NCI-H748 (cell line): Measurements from ENCODE around the gene GCNT2.
"Not testable (repeated sequence)": the region's sequence is repeated elsewhere in the genome, so short reads cannot be mapped to it uniquely, and the experiment has no call there.

Source experiments
- DNase-seq: peaks from one replicate; lab custom pipeline; 2025; ENCODE audit not compliant: unreplicated experiment; lab: John Stamatoyannopoulos, UW

GCNT2 gene

DNA sequence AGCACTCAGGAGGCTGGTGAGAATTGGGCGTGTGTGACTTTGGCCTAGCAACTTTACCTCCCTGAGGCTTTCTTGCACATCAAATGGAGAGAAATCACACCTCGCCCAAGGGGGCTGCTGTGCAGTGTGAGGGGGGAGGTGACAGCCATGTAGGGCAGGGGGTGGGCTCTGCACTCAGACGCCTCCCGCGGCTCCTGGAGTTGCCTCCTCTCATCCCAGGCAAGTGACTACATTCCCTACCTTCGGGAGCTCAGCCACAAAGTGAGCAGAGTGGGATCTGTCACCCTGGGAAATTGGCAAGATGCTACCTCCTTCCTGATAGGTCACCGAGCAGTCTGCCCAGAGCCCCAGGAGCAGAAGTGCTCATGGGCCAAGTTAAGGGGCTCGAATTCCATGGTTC, 56.0 kb downstream of the GCNT2 start:
- DNase-seq, result no peak

- DNase-seq, result no peak
Measured at GRCh38 chr6:10578723-10579122, 57.6 kb downstream of the GCNT2 start.

DNA sequence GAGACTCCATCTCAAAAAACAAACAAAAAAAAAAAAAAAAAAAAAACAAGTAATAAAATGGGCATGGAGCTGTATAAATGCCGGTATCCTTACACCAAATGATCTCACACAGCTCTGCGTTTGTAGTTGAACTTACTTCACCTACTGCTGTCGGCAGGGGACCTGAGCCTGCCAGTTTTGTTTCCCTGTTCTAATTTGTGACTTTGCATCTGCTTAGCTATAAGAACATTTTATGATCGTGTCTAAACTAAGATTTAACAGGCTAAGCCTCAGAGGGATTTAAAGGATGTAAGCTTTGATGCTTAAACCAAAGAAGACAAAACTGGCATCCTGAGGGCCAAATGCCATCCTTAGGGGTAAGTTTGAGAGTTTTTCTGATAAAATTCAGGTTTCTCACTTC, 58.7 kb downstream of the GCNT2 start:
- no peak for DNase-seq

GRCh38 chr6:10580570-10580969, 59.4 kb downstream of the GCNT2 start:
- DNase-seq, result peak; percentile 77

DNA sequence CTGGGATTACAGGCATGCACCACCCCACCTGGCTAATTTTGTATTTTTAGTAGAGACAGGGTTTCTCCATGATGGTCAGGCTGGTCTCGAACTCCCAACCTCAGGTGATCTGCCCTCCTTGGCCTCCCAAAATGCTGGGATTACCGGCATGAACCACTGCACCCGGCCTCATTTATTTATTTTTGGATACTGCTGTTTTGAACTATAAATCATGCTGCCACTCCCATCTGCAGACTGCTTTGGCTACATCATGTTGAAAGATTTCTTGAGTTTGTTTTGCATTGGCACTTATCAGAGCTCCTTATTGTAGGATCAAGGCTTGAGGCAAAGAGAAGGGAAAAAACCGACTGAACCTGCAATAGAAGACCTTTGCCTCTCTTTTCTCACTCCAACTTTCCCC, 60.3 kb downstream of the GCNT2 start:
- not testable (repeated sequence) for DNase-seq

- DNase-seq, result peak; percentile 100
Measured at GRCh38 chr6:10582774-10583508, 61.8 kb downstream of the GCNT2 start.

DNA sequence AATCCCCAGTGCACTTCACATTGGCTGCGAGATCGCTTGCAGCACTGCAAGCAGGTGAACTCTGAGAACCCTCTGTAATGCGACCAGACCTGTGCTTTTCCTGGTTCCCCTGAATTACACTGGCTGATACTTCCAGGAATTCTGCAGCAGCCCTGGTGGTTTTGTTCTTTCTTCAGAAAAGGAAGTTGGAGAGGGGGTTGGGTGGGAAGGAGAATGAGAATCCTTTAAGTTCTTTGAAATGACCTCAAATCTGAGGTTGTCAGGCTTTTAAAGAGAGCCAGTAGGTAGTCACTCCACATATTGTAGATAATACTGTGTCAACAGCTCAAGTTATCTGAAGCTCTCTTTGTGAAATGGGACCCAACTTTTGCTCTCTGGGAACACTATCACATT, 62.4 kb downstream of the GCNT2 start:
- no peak for DNase-seq

- DNase-seq, result no peak
Measured at GRCh38 chr6:10584607-10585006, 63.5 kb downstream of the GCNT2 start.

GRCh38 chr6:10585209-10585845, 64.2 kb downstream of the GCNT2 start:
- no peak for DNase-seq

GRCh38 chr6:10586302-10586701, 65.2 kb downstream of the GCNT2 start:
- no peak for DNase-seq

DNA sequence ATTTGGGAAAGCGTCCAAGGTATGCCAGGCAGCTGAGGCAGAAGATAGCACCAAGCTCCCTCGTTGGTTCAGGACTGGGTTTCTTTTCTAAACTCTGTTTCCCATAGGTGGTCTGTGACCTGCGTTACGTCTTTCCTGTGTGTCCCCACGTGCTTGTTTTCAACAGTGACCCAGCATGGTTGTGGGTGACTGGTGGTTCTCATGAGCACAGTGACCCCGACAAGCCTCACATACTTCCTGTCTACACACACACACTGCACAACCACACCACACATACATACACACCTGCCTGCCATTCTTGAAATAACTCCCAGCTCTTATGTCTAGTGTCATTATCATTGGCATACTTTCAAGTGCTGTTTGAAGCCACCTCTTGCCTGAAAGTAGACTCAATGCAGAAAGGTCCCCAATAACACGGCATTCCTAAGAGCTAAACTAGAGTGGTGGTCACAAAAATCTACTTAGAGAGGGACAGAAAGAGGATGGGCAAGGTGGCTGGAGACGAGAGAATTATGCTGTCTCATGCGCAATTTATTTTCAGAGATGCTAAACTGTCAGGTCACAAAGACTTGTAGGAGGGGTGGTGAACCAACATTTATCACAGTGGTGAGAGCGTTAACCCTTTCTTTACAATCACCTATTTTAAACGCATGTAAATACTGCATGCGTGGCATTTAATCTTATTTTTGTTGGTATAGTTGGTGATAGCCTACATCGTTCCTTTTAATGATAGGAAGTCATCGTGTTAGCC, 66.7 kb downstream of the GCNT2 start:
- no peak for DNase-seq

DNA sequence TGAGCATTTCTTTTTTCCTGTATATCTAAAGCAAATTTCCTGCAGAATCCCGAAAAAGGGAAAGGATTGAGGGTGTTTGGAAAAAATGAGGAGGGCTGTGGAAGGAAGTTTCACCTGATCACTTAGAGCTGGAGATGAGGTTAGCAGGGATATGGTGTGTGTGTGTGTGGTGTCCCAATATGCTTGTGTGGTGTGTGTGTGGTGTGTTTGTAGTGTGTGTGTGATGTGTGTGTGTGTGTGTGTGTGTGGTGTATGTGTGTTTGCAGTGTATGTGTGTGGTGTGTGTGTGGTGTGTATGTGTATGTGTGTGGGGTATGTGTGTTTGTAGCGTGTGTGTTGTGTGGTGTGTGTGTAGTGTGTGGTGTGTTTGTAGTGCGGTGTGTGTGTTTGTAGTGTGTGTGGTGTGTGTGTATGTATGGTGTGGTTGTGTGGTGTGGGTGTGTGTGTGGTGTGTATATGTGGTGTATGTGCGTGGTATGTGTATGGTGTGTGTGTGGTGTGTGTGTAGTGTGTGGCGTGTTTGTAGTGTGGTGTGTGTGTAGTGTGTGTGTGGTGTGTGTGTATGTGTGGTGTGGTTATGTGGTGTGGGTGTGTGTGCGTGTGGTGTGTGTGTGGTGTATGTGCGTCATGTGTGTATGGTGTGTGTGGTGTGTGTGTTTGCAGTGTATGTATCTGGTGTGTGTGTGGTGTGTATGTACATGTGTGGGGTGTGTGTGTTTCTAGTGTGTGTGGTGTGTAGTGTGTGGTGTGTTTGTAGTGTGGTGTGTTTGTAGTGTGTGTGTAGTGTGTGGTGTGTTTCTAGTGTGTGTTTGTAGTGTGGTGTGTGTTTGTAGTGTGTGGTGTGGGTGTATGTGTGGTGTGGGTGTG, 67.6 kb downstream of the GCNT2 start:
- no peak for DNase-seq

- no peak for DNase-seq
Measured at GRCh38 chr6:10589429-10589727, 68.2 kb downstream of the GCNT2 start.

DNA sequence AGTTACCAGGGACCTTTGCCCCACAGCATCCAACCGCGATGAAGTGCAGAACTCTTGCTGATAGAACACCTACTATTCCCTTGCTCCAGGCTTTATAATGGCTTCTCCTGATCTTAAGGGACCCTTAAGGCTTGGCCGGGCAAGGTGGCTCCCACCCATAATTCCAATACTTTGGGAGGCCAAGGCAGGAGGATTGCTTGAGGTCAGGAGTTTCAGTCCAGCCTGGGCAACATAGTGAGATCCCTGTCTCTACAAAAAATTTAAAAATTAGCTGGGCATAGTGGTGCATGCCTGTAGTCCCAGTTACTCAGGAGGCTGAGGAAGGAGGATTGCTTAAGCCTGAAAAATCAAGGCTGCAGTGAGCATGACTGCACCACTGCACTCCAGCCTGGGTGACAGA, 68.8 kb downstream of the GCNT2 start:
- DNase-seq, result no peak

DNA sequence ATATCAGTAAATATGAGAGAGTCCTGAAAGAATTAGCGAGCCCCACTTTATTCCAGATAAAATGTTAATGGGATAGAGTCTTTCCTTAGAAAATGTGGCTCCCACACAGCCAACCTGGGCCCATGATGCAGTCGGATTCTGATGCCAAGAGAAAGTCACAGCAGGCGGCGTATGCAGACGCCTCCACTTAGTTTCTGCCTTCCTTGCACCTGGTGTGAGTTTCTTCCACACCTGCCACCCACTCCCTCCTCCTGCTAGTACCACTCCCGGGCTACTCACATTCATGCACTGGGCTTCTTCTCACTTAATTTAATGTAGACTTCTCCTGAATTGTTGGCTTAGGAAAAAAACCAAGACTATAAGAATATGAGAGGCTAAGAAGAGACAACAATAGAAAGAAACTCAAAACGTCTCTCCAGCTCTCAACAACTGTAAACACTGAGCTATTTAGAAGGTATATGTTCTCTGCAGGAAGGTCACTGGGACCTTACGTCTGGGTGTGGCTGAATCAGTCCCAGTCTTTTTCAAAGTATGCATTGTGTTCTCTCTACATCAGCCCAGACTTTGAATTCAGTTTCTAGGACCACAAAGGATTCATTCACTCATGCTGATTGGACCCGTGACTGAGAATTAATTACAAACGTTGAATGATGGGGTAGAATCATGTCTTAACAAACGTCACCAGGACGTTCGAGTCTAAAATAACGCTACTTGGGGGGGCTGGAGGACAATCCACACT, 70.4 kb downstream of the GCNT2 start:
- DNase-seq, result peak; percentile 94

DNA sequence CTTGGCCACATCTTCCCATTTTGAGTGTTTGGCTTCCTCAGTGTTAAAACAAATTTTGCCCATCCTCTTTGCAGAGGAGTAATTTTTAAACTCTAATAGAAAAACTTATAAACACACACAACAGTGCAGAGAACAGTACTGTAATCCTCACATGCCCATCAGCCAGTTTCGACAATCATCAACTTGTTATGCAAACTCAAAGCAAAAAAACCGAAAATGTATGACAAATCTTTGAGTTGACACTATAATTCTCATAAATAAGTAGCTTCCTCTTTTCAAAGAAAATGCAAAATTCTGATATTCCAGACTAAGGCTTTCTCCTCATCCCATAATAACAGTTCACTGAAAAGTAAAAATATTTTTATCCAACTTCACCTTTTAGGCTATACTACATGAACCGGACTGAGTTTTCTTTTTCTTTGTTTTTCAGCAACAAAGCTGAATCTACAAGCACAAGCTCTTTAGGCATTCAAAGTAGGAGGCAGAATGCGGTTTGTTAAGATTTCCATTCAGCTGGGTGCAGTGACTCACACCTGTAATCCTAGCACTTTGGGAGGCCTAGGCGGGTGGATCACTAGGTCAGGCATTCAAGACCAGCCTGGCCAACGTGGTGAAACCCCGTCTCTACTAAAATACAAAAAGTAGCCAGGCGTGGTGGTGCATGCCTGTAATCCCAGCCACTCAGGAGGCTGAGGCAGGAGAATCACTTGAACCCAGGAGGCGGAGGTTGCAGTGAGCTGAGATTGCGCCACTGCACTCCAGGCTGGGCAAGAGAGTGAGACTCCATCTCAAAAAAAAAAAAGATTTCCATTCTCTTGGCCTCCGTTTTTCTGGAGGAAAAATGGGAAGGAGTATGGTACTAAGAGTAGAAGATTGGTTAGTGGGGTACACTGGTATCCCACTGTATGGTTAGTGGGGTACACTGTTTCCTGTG, 74.8 kb downstream of the GCNT2 start:
- DNase-seq, result no peak

- no peak for DNase-seq
Measured at GRCh38 chr6:10597499-10598001, 76.4 kb downstream of the GCNT2 start.

- no peak for DNase-seq
Measured at GRCh38 chr6:10598084-10598960, 77.2 kb downstream of the GCNT2 start.
